GM19025 (cell line): Measurements from ENCODE around the gene ALDH6A1.

ENCODE experiments used
- ATAC-seq: cut with Tn5 transposase; IDR thresholded peaks from one replicate; pipeline ENCODE4 v1.9.1; 2021; ENCODE audit warnings: mild to moderate bottlenecking, low read depth, moderate library complexity; ENCODE audit not compliant: unreplicated experiment

ALDH6A1 gene

DNA sequence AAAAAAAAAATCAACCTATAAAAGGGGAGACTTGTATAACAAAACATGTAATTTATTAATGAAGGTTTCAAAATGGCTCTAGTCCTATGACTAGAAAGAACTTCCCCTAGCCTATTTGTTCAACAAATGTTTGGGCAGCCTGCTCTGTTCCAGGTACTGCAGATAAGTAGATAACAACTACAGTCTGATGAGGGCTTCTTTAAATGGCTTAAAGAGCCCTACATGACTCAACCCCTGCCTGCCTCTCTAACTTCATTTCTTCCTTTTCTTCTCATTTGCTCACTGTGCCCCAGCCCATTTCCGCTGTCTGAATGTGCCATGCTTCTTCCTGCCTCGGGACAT is 21.5 kb downstream of the ALDH6A1 start:
- no peak for ATAC-seq

DNA sequence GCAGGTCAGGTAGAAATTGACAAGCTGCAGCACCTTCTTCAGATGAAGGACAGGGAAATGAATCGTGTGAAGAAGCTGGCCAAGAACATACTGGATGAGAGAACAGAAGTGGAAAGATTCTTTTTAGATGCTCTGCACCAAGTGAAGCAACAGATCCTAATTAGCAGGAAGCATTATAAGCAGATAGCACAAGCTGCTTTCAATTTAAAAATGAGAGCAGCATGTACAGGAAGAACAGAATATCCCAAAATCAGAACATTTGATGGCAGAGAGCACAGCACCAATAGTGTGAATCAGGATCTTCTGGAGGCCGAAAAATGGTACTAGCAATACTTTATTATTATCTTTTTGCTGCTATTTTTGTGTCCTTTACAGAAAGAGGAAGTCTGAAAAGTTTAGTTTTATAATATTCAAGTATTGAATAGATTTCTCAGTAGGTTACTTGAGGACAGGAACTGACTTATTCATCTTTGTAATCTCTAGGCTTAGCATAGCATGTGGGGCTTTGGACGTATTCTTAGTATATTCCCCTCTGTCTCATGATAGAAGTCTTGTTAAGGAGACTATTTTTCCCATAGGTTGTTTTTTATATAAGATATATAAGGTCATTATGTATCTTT is 34.3 kb downstream of the ALDH6A1 start:
- ATAC-seq = no peak

DNA sequence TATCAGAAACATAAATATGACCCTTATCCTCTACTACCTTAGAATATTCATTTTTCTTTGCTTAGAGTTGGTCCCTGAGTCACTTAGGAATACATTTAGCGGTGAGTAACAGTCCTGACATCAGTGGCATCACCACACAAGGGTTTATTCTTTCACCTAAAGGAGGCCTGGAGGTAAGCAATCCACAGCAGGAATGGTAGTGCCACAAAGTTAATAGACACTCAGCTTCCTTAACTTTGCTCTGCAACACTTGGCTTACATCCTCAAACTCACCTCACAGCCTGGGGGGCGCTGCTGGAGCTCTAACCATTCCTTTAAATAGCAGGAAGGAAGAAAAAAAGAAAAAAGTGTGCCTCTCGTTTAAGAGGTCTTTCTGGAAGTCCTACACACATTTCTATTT is 36.0 kb downstream of the ALDH6A1 start:
- ATAC-seq = no peak

DNA sequence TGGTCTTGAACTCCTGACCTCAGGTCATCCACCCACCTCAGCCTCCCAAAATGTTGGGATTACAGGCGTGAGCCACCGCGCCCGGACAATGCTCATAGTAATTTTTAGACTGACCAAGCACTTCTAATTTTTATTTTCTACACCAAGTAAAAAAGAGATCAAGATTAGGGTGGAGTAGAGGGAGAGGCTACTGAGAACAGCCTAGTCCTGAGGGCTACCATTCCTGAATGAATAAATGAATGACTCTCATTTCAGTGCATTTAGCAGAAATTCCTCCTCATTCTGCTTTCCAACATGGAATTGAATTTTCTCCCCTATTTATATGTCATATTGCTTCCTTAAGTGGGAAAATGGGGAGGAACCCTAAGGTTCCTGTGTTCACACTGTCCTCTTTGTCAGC is 38.7 kb downstream of the ALDH6A1 start:
- no peak for ATAC-seq

DNA sequence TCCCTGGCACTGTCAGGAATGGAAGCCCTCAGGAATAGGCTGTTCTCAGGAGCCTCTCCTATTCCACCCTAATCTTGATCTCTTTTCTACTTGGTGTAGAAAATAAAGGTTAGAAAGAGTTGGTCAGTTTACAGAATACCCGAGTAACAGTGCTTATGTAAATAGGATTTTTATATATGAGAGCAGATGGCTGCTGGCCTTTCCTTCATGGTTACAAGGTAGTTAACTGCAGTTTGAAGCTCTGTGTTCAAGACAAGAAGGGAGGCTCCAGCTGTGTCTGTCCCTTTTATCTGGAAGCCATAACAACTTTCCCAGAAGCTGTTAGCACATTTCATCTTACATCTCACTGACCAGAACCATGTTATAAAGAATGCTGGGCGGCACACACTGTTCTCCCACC is 42.0 kb downstream of the ALDH6A1 start:
- ATAC-seq = no peak

DNA sequence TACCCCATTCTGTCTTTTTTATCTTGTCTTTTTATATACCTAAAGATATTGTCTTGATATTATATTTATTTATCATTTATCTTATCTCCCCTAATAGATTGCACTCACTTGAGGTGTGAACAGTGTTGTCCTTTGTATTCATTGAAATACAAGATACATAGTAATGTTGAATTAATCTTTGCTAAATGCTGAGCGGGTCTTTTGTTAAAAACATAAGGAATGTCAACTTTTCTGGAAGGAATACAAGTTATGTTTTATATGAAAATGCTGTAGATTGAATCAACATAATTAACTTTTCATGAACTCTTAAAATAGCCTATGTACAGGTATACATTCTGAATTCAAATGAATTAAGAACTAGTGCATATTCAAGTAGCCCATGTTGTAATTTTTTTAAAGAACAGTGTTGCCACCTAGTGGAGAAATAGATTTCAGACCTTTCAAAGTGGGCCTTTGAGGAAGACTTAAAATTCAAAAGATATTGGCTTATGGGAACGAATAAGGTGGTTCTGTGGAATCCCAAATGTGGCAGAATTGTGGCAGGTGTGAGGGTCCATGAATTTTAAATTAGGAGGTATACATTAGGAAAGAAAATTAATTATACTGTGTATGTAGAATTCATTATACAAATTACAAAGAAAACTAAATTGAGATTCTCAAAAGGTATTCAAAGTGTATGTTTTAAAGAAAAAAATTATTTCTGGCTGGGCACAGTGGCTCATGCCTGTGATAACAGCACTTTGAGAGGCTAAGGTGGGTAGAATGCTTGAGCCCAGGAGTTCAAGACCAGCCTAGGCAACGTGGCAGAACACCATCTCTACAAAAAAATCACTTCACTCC is 46.0 kb downstream of the ALDH6A1 start:
- no peak for ATAC-seq

DNA sequence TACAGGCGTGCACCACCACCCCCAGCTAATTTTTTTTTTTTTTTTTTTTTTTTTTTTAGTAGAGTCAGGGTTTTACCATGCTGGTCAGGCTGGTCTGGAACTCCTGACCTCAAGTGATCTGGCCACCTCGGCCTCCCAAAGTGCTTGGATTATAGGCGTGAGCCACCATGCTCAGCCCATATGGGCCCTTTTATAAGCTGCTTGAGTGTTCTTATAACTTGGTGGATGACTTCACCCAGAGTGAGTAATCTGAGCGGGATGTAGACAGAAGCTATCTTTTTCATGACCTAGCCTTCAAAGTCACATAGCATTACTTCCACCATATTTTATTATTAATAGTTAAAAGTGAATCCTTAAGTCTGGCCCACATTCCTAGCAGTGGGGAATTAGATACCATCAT is 48.7 kb downstream of the ALDH6A1 start:
- no peak for ATAC-seq

DNA sequence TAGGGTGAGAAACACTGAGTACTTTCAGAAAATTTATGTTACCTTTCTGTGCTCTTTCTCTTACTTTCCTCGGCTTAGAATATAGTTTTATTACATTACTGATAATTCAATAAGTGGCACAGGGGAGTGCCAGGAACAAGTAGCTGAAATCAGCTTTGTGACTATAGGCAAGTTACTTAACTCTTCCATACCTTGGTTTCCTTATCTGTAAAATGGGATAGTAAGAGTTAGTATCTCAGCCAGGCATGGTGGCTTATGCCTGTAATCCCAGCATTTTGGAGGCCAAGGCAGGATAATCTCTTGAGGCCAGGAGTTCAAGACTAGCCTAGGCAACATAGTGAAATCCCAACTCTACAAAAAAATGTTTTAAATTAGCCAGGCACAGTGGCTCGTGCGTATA is 49.7 kb downstream of the ALDH6A1 start:
- ATAC-seq = no peak

DNA sequence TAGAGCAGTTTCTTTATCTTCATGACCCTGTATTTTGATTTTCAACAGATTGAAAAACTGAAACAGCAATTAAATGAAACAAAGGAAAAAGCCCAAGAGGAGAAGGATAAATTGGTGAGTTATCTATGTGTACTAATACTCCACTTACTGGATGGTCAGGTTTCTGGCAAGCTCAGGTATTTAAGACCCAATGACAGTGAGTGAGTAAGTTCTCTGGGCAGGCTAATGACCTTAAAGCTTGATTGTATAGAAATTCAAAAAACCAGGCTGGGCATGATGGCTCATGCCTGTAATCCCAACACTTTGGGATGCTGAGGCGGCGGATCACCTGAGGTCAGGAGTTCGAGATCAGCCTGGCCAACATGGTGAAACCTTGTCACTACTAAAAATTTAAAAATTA is 55.1 kb downstream of the ALDH6A1 start:
- no peak for ATAC-seq

DNA sequence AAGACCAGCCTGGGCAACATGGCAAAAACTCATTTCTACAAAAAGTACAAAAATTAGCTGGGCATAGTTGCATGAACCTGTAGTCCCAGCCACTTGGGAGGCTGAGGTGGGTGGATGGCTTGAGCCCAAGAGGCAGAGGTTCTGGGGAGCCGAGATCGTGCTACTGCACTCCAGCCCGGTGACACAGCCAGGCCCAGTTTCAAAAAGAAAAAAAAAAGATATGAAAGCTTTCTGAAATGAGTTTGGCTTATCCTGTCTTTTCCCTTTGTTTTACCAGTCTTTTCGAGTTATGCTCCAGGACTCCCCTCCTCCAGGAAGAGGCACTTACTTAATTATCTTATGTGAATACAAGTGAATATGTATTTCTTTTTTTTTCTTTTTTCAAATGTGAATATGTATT is 61.9 kb downstream of the ALDH6A1 start:
- ATAC-seq = no peak

DNA sequence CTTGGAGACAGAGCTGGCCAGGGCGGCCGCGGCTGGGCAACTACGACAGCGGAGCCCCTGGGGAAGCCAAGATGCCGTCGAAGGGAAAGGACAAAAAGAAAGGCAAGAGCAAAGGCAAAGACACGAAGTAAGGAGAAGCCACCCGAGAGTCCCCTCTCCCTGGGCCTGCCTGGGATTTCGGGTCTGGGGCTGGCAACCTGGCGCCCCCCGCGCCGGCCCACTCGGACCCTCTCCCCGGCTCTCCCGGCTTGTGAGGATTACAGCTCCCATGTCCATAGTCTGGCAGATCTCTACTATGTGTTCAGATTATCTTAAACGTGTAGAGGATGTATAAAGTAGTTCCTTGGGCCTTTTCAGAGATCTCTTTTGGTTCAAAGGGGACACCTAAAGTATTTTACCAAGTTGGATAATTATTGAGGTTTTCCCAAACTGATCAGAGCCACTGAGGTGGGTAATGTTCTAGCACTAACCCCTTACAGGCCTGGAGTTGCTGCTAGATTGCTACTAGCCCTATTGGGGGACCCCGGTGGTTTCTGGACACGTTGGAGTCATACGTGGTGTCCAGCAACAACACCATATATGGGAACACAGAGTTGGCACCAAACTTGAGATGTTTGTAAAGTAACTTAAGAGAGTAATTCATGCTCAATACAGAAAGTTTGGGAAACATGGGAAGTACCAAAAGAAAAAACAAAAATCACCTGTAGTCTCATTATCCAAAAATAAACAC is 64.7 kb downstream of the ALDH6A1 start:
- no peak for ATAC-seq

DNA sequence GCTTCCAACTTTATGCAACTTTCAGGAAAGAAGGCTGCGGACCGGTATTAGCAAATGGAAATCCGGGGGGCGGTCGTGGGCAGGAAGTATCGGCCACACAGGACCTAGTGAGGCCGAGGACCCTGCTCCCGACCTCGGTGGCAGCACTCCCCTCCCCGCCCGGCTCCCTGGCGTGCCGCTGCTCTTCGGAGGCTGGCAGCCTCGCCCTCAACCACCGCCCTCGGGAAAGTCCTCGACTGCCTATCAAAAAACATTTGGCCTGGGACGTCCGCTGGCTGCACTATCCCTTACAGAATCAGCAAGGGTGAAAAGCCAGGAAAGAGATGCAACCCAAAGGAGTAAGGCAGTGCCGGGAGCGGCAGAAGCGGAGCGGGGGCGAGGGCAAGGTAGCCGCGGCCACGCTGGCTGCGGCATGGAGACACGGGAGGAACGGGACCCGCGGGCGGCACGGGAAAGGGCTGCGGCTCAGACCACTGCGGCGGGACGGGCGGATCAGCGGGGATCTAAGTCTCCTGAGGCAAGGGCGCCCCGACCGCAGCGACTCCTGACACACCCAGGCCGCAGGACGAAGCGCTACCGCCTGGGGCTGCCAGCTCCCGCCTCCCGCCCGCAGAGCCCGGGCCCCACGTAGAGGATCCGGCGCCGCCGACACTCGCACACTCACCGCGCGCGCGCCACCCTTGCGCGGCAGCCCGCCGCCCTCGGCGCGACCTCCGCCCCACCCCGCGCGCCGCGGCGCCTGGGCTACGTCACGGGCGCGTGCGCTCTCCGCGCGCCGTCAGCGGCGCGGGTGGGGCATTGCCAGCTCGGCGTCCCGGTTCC is 65.5 kb downstream of the ALDH6A1 start, which contains the start of the genes BBOF1 and ENTPD5:
Gene BBOF1, plus strand, starts transcription at position 764 of the 822 bp plus-strand sequence. CDS start 130 bp downstream, outside the sequence.
Gene ENTPD5, minus strand, starts transcription at position 703 of the 822 bp plus-strand sequence. CDS start 31,186 bp downstream, outside the sequence.
- ATAC-seq = peak; percentile 95

DNA sequence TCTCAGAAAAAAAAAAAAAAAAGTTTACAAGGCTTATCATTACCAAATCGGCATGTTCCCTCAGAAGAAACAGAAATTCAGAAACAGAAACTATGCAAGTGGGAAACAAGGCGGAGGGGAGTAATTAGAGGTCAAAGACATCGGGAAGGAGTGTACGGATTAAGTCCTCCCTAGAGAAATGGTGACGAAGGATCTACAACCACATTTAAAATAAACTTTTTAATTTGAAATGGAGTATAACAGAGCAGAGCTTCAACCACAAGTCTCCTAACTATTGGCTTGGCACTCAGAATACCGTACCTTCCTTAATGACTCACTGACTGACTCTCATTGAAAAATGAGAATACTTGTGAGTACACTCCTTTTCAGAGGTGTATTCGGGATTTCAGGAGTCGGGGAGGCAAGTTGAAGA is 66.1 kb downstream of the ALDH6A1 start:
- ATAC-seq = no peak

DNA sequence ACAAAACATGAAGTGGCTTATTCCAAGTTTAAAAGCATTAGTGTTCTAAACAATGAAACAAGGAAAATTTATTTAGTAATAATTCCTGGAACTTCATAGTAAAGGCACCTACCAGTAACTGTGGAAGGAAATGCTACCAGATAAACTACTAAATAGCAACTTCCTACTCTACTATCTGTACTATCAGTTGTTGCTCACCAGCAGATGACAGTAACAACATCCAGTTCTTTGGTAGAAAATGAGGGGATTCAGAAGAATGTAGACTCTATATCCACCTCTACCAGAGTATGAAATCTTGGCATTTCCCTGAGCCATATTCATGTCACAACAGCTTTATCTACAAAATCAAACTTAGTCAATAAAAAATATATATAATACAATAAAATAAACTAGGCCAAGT is 68.3 kb downstream of the ALDH6A1 start:
- ATAC-seq = no peak

DNA sequence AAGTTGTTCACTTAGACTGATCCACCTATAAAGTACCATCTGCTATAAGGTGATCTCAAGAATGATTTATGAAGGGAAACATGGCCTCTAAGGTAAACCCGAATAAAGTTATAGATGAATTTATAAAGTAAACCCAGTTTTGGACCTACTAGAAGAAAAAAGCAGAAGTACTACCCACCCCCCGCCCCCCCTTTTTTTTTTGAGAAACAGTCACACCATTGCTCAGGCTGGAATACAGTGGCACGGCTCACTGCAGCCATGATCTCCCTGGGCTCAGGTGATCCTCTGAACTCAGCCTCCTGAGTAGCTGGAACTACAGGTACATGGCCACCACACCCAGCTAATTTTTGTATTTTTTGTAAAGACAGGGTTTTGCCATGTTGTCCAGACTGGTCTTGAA is 69.1 kb downstream of the ALDH6A1 start:
- no peak for ATAC-seq

DNA sequence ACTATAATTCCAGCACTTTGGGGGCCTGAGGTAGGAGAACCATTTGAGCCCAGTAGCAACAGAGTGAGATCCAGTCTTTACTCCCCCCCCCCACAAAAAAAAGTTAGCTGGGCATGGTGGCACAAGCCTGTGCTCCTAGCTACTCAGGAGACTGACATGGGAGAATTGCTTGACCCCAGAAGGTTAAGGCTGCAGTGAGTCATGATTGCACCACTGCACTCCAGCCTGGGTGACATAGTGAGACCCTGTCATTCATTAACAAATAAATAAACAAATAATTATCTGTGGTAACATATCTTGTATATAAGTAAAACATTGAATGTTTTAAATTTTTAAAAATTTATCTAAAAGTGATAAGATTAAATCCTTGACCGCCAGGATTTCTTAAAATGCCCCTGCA is 70.0 kb downstream of the ALDH6A1 start:
- ATAC-seq = no peak

DNA sequence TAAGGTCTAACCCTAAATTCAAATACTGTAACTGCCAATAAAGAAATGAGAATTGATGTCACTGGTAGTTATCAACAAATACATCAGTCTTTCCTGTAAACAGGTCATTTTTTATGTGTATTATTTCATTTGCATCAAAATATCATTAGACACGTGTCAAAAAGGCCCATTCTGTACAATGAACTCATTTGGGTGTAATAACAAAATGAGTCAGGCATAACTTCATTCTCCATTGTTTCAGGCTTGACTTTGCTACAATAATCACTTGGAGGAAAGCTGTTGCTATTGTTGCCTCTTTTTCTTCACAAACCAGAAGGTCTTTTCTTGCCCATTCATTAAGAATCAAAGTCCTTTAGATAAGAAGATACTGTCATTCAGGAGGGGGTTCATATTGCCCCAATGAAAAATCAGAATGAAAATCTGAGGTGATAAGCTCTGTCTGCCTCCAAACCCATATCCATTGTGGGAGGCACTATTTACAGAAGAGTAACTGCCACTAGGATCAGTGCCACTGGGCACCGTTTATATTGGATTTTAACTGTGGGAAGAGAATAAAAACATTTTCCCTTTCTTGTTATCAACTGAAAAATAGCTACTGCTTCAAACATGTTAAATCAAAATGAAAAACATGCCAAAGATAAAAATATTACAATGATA is 75.3 kb downstream of the ALDH6A1 start:
- ATAC-seq = no peak
